ENCODE measurements around the gene LGALS7.

DNA sequence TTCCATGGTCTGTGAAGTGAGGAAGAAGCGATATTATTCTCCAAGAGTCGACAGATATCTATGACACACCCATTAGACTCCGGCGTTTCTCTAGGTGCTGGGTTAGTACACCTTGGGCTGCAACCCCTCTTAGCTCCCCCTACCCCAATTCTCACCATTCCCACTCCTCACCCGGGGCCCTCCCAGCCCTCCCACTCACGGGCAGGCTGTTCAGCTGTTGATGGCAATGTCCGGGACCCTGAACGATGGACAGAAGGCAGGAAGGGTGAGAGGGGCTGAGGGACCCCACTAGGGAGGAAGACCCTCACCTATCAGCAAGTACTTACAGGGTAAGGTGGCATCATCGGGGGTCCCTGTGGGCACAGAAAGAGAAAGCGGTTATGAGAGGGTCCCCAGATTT, 30.2 kb upstream of the LGALS7 start:
- TF ChIP-seq, protein P1, sequence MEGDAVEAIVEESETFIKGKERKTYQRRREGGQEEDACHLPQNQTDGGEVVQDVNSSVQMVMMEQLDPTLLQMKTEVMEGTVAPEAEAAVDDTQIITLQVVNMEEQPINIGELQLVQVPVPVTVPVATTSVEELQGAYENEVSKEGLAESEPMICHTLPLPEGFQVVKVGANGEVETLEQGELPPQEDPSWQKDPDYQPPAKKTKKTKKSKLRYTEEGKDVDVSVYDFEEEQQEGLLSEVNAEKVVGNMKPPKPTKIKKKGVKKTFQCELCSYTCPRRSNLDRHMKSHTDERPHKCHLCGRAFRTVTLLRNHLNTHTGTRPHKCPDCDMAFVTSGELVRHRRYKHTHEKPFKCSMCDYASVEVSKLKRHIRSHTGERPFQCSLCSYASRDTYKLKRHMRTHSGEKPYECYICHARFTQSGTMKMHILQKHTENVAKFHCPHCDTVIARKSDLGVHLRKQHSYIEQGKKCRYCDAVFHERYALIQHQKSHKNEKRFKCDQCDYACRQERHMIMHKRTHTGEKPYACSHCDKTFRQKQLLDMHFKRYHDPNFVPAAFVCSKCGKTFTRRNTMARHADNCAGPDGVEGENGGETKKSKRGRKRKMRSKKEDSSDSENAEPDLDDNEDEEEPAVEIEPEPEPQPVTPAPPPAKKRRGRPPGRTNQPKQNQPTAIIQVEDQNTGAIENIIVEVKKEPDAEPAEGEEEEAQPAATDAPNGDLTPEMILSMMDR (IDR thresholded peaks at IDR 0.05): no peak
- no peak for TF ChIP-seq POLR2A (IDR thresholded peaks at IDR 0.05)

Measured in tibial nerve (tissue), 3 donors.